Measurements from ENCODE around the gene HLA-DQB1. TPM values are rescaled to one million over a fixed set of nuclear protein-coding genes. Genes with fewer than 3 reads are reported as not detected.

The HLA-DQB1 gene
- total and polyA plus RNA-seq, 2 of the 13 experiments (the other 11 are each of a cell fraction or from before 2014, with no cell fraction given) = not detected

DNA sequence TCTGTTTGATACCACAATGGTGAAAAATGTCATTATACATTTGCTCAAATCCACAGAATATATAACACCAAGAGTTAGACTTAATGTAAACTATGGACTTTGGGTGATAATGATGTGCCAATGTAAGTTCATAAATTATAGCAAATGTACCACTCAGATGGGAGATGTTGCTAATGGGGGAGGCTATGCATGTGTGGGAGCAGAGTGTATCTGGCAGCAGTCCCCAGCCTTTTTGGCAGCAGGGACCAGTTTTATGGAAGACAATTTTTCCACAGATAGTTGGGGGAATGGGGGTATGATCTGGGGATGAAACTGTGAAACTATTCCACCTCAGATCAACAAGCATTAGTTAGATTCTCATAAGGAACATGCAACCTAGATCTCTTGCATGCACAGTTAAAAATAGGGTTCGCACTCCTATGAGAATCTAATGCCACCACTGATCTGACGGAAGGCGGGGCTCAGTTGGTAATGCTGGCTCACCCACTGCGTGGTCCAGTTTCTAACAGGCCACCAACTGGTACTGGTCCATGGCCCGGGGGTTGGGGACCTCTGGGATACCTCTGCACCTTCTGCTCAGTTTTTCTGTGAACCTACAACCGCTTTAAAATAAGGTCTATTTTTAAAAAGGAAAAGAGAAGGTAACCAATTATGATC is 21.3 kb downstream of the HLA-DQB1 start:
- no peaks in the 10 kb centered on the region for H4K20me1 ChIP-seq (ENCODE audit: insufficient read depth, low read length)
- H3K27ac ChIP-seq (ENCODE audit: extremely low read length, insufficient read depth, low read length) = no peak overlapping the region
- ATAC-seq (no peak), DNase-seq (ENCODE audit: low spot score) (no peak), FAIRE-seq (no peak)
- H3K4me1 ChIP-seq (ENCODE audit: insufficient read depth, low read length) = no peaks in the 10 kb centered on the region
- in situ Hi-C loops (cut with HindIII; ENCODE audit: extremely low pct_ligation_motif_present, low pct_unique_long_range_greater_than_20kb) = no loop called here
- H3K79me2 ChIP-seq (ENCODE audit: insufficient read depth, low read length) = no peaks in the 10 kb centered on the region
- H3K4me3 ChIP-seq (replicated peaks in 1 of 3; ENCODE audit: insufficient read depth in 1 of 3, low read depth in 2 of 3, low read length in 3 of 3) = no peak overlapping the region
- ChIA-PET POLR2A (no interaction called here), CTCF (ENCODE audit: low intra/inter-chr PET ratio, low total read pairs) (no interaction called here)
- no TSS peak for BruUV-seq (replicated peaks)
- no peaks in the 10 kb centered on the region for H3K36me3 ChIP-seq (replicated peaks in 1 of 2; ENCODE audit: control insufficient read depth in 1 of 2, insufficient read depth in 2 of 2, low read length in 2 of 2)
- no peaks in the 10 kb centered on the region for H3K9me3 ChIP-seq (ENCODE audit: low read length)
- H3K9ac ChIP-seq (ENCODE audit: insufficient read depth, low read depth, low read length) = no peak overlapping the region
- no peak overlapping the region for H3K4me2 ChIP-seq (ENCODE audit: low read depth, low read length)
- peaks cover 0 to 6% of the 10 kb centered on the region in 2 experiments; a peak in 1 of 5 replicates for H3K27me3 ChIP-seq (ENCODE audit: control insufficient read depth in 1 of 2, insufficient read depth in 2 of 2, low read length in 2 of 2)
- no peak overlapping the region for H2AFZ ChIP-seq (ENCODE audit: low read length)
- intact Hi-C loops (cut with micrococcal nuclease; ENCODE audit: unreplicated experiment) = no loop called here
- WGBS (ENCODE audit: low lambda C conversion rate) = 9% methylated on average over 6 of the region's 6 CpGs
- TF ChIP-seq ZNF142 (CRISPR knock-in tag; IDR thresholded peaks at IDR 0.05) = no peak
- TF ChIP-seq, protein P1, sequence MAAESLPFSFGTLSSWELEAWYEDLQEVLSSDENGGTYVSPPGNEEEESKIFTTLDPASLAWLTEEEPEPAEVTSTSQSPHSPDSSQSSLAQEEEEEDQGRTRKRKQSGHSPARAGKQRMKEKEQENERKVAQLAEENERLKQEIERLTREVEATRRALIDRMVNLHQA (CRISPR knock-in tag; IDR thresholded peaks at IDR 0.05) = no peak
- TF ChIP-seq MAFG (CRISPR knock-in tag; IDR thresholded peaks at IDR 0.05) = no peak
- TF ChIP-seq CENPX (CRISPR knock-in tag; IDR thresholded peaks at IDR 0.05) = no peak
- TF ChIP-seq ZBTB25 (CRISPR knock-in tag; IDR thresholded peaks at IDR 0.05) = no peak
- no peak for TF ChIP-seq PAX8 (CRISPR knock-in tag; IDR thresholded peaks at IDR 0.05; ENCODE audit: borderline replicate concordance)
- TF ChIP-seq, protein P2, sequence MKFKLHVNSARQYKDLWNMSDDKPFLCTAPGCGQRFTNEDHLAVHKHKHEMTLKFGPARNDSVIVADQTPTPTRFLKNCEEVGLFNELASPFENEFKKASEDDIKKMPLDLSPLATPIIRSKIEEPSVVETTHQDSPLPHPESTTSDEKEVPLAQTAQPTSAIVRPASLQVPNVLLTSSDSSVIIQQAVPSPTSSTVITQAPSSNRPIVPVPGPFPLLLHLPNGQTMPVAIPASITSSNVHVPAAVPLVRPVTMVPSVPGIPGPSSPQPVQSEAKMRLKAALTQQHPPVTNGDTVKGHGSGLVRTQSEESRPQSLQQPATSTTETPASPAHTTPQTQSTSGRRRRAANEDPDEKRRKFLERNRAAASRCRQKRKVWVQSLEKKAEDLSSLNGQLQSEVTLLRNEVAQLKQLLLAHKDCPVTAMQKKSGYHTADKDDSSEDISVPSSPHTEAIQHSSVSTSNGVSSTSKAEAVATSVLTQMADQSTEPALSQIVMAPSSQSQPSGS (CRISPR knock-in tag; IDR thresholded peaks at IDR 0.05) = no peak
- TF ChIP-seq ZFY (CRISPR knock-in tag; IDR thresholded peaks at IDR 0.05) = no peak
- TF ChIP-seq TFE3 (CRISPR knock-in tag; IDR thresholded peaks at IDR 0.05) = no peak
- TF ChIP-seq JARID2 (CRISPR knock-in tag; IDR thresholded peaks at IDR 0.05; ENCODE audit: insufficient replicate concordance) = no peak
- TF ChIP-seq, protein P3, sequence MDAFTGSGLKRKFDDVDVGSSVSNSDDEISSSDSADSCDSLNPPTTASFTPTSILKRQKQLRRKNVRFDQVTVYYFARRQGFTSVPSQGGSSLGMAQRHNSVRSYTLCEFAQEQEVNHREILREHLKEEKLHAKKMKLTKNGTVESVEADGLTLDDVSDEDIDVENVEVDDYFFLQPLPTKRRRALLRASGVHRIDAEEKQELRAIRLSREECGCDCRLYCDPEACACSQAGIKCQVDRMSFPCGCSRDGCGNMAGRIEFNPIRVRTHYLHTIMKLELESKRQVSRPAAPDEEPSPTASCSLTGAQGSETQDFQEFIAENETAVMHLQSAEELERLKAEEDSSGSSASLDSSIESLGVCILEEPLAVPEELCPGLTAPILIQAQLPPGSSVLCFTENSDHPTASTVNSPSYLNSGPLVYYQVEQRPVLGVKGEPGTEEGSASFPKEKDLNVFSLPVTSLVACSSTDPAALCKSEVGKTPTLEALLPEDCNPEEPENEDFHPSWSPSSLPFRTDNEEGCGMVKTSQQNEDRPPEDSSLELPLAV (CRISPR knock-in tag; conservative IDR thresholded peaks at IDR 0.05; ENCODE audit: low read depth) = no peak
- no peak for TF ChIP-seq ZNF543 (CRISPR knock-in tag; IDR thresholded peaks at IDR 0.05)

Data from HepG2 (cell line).